GM19240 (cell line): ENCODE measurements around the gene OR7A5.
"Not testable (repeated sequence)": the region's sequence is repeated elsewhere in the genome, so short reads cannot be mapped to it uniquely, and the experiment has no call there.

ENCODE experiments used
- DNase-seq: peaks from one replicate; pipeline ENCODE4 v3.0.0; 2011; ENCODE audit warnings: low spot score; ENCODE audit not compliant: insufficient read length

Gene OR7A5

DNA sequence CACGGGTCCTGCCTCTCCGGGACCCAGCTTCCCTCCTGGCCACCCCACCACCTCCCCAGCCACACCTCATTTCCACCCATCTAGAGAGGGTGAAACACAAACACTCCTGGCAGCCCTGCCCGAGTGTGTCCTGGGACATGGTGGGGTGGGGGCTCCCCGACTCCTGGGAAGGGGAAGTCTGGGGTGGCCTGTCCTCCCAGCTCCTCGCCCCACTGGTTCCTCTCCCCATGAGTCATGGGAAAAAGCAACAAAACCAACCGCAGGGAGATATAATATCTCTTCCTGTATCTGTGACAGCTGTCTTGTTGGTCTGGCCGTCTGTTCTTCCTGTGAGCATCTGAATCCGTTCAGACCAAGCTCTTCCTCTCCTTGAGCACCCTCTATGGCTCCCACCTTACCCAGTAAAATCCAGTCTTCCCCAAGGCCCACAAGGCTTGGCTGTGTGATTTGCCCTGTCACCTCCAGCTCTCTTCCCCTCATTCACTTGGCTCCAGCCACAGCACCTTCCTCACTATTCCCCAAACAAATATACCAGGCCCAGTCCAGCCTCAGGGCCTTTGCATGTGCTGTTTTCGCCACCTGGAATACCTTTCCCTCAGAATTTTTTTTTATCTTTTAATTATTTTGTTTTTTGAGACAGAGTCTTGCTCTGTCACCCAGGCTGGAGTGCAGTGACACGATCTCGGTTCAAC, 49.7 kb downstream of the OR7A5 start:
- DNase-seq: not testable (repeated sequence)

DNA sequence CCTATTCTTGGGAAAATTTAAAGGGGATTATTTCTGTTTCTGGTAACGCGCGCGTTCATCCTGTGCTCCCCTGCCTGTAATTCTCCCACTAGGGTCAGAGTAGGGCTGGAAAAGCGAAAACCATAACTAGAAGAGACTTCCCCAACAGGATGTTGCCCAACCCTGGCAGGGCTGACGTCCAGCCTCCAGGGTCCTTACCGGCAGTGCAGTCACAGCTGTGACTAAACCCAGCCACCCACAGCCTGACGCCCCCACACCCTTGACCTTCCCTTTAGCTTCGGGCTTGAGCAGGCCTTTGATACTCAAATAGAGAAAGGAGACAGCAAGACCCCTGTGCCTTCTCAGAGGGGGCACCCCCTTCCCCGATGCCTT, 50.3 kb downstream of the OR7A5 start:
- DNase-seq: not testable (repeated sequence)

DNA sequence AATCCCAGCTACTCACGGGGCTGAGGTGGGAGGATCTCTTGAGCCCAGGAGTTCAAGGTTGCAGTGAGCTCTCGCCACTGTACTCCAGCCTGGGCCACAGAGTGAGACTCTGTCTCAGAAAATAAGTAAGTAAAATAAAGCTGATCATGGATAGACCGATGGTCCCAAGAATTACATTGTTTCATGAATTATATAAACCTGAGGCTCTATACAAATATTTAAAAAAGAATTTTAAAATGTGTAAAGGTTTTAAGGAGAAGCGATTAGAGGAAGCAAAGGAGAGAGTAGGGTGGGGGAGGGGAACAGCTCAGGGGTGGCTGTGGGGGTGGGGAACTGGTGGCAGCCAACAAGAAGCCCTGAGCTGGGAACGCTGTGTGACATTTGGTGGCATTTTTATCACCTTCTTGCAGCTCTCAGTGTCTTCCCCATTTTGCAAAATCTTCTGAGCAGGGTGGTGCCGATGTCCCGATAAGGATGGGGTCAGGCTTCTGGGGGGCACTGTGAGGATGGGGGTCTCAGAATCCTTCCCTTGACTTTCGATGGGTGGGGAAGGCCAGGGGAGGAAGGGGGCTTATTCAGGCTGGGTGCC, 51.5 kb downstream of the OR7A5 start:
- DNase-seq: not testable (repeated sequence)

DNA sequence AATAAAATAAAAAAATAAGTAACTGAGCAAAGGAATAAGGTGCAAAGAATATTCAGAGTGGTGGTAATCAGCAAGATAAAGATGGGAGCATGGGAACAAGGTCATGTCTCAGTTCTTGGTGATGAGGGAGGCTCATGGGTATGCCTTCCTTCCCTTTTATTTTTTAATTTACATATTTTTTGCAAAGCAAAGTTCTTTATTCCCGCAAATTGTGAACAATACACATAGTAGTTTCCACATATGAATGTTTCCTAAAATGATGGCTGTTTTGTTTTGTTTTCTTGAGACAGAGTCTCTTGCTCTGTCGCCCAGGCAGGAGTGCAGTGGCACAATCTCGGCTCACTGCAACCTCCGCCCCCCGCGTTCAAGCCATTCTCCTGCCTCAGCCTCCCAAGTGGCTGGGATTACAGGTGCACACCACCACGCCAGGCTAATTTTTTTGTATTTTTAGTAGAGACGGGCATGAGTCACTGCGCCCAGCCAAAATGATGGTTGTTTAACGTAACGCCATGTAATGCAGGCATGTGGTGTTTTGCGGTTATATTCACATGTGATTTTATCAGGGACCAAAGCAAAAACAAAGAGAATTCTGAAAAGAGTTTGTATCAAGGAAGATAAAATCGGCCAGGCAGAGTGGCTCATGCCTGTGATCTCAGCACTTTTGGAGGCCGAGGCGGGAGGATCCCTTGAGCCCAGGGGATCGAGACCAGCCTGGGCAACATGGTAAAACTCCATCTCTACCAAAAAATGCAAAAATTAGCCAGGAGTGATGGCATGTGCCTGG, 52.2 kb downstream of the OR7A5 start:
- DNase-seq: no peak

DNA sequence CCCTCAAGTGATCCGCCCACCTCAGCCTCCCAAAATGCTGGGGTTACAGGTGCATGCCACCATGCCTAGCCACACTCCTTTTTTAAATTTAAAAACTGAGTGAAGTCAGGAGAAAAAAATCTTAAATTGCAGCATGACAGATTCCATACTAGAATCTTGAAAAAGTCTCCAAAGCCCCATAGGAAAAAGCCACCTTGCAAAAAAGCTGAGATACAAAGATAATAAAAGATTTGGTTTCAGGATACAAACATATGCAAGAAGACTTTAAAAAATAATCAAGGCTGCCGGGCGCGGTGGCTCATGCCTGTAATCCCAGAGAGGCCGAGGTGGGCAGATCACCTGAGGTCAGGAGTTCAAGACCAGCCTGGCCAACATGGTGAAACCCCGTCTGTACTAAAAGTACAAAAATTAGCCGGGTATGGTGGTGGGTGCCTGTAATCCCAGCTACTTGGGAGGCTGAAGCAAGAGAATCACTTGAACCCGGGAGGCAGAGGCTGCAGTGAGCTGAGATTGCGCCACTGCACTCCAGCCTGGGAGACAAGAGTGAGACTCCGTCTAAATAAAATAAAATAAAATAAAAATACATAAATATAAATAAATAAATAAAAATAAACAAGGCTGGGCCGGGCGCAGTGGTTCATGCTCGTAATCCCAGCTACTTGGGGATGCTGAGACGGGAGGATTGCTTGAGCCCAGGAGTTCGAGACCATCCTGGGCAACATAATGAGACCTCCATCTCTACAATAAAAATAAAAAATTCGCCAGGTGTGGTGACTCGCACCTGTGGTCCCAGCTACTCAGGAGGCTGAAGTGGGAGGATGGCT, 53.1 kb downstream of the OR7A5 start:
- DNase-seq: not testable (repeated sequence)

DNA sequence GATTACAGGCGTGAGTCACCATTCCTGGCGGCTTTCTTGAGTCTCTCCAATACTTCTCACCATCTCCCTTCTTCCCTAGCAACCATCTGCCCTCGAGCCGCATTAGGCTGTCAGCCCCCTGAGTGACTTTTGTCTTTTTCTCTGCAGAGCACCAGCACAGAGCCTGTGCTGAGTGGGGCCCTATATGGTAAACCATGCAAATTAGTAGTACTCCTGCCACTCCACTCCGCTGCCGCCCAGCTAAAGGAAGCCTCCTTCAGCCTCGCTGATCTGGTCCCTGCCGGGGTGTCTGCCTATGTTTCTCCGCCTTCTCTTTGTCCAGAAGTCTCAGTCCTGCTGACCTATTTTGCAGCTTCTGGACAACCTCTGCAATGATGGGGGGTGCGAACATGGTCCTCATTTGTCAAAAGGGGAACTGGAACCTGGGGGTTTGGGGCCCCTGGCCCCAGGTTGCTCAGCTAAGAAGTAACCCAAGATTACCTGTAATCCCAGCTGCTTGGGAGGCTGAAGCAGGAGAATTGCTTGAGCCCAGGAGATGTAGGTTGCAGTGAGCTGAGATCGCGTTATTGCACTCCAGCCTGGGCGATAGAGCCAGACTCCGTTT, 54.3 kb downstream of the OR7A5 start:
- not testable (repeated sequence) for DNase-seq

DNA sequence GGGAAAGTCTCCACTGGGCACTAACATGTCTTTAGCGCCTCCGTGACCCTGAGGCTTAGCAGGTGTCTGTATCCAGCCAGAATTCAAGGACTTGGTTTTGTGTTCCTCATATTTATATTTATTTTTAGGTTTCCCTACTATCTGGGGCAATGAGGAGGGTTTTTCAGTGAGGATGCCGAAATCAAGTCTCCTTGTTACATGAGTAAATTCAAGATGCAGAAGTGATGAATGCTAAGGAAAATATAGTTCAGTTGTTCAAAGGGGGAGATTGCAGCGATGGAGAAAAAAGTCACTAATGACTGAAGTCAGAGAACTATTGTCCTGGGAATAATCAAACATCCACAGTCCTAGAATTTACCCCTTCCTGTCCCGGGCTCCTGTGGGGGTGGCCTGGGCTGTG, 55.8 kb downstream of the OR7A5 start:
- DNase-seq: no peak

DNA sequence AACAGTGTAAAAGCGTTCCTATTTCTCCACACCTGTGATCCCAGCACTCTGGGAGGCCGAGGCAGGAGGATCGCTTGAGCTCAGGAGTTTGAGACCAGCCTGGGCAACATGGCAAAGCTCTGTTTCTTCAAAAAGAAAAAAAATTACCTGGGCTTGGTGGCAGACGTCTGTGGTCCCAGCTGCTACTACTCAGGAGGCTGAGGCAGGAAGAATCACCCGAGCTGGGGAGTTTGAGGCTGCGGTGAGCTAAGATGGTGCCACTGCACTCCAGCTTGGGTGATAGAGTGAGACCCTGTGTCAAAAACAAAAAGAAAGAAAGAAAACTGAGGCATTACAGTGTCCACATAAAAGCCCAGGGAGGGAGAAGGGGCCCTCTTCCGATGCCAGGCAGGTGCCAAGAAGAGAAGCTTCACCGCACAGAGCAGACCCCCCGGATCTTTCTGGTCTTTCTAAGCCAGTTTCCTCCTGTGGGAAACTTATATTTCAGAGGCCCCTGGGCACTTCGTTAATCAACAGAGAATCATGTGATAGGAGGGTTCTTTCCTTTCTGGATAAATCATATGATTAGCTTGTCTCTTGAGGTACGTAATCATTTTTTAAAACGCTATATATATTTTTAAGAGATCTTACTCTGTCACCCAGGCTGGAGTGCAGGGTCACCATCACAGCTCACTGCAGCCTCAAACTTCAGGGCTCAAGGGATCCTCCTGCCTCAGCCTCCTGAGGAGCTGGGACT, 56.7 kb downstream of the OR7A5 start, which contains the start of gene ADGRE2:
Gene ADGRE2, minus strand, starts transcription at position 451 of the 736 bp plus-strand sequence. CDS start 1,804 bp downstream, outside the sequence.
- not testable (repeated sequence) for DNase-seq

DNA sequence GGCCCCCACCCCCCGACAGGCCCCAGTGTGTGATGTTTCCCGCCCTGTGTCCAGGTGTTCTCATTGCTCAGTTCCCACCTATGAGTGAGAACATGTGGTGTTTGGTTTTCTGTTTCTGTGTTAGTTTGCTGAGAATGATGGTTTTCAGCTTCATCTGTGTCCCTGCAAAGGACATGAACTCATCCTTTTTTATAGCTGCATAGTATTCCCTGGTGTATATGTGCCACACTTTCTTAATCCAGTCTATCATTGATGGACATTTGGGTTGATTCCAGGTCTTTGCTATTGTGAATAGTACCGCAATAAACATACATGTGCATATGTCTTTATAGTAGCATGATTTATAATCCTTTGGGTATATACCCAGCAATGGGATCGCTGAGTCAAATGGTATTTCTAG, 57.3 kb downstream of the OR7A5 start:
- not testable (repeated sequence) for DNase-seq
